Mesothelial cell of epicardium (in vitro differentiated cells): ENCODE results near the gene TOMM22. TPM values are rescaled to one million over a fixed set of nuclear protein-coding genes. Genes with fewer than 3 reads are reported as not detected.

Source experiments
- DNase-seq, 2 experiments: peaks; one replicate each; pipeline ENCODE4 v3.0.0; 2021; ENCODE audit warnings: low spot score in 2 of 2; ENCODE audit not compliant: unreplicated experiment in 2 of 2
- H3K27ac Mint-ChIP-seq: 2 replicates; pipeline ENCODE4 v1.8.0; 2021; ENCODE audit warnings: mixed read lengths
- H3K27me3 Mint-ChIP-seq: 2 replicates; pipeline ENCODE4 v1.8.0; 2021; ENCODE audit warnings: low read depth, mixed read lengths
- H3K36me3 Mint-ChIP-seq: 2 replicates; pipeline ENCODE4 v1.8.0; 2021; ENCODE audit warnings: mixed read lengths
- H3K4me1 Mint-ChIP-seq: 2 replicates; pipeline ENCODE4 v1.8.0; 2021; ENCODE audit warnings: mixed read lengths
- H3K4me3 Mint-ChIP-seq: 2 replicates; pipeline ENCODE4 v1.8.0; 2021; ENCODE audit warnings: mild to moderate bottlenecking, moderate library complexity, mixed read lengths
- H3K9me3 Mint-ChIP-seq: 2 replicates; pipeline ENCODE4 v1.8.0; 2021; ENCODE audit warnings: mixed read lengths
- CTCF ChIP-seq: fragments of 200-600 bp; sonication (generic); IDR thresholded peaks from one replicate; pipeline ENCODE4 v1.5.0; 2021; ENCODE audit warnings: antibody characterized with exemption; ENCODE audit not compliant: unreplicated experiment
- total RNA-seq: library from RNA; stranded (reverse); gene quantifications from 3 replicates; pipeline ENCODE4 v1.2.1, GENCODE V29; 2021

Gene TOMM22
- total RNA-seq, 1 donor from 2014 or later: 59.7 TPM

- no peaks in the 10 kb centered on the region for H3K27me3 Mint-ChIP-seq
- H3K9me3 Mint-ChIP-seq: no peaks in the 10 kb centered on the region
- DNase-seq: no peak
- TF ChIP-seq CTCF: no peak
- no peaks in the 10 kb centered on the region for H3K4me1 Mint-ChIP-seq
- H3K4me3 Mint-ChIP-seq: no peak overlapping the region
- no peak overlapping the region for H3K27ac Mint-ChIP-seq
- peaks cover 40% of the 10 kb centered on the region for H3K36me3 Mint-ChIP-seq
Measured at GRCh38 chr22:38645430-38645829, 36.3 kb upstream of the TOMM22 start.

- H3K27ac Mint-ChIP-seq: no peak overlapping the region
- no peaks in the 10 kb centered on the region for H3K27me3 Mint-ChIP-seq
- H3K4me1 Mint-ChIP-seq: no peaks in the 10 kb centered on the region
- no peak overlapping the region for H3K4me3 Mint-ChIP-seq
- H3K9me3 Mint-ChIP-seq: peaks cover 4% of the 10 kb centered on the region
- H3K36me3 Mint-ChIP-seq: peaks cover 23% of the 10 kb centered on the region
- TF ChIP-seq CTCF: no peak
- DNase-seq: no peak
Measured at GRCh38 chr22:38649841-38650522, 31.8 kb upstream of the TOMM22 start.

- Mint-ChIP-seq H3K27ac (no peak overlapping the region), H3K4me1 (peaks cover 11% of the 10 kb centered on the region), H3K4me3 (no peak overlapping the region), H3K9me3 (peaks cover 4% of the 10 kb centered on the region), H3K36me3 (peaks cover 13% of the 10 kb centered on the region), H3K27me3 (no peaks in the 10 kb centered on the region)
- no peak for DNase-seq
- no peak for TF ChIP-seq CTCF
Measured at GRCh38 chr22:38652859-38653258, 28.9 kb upstream of the TOMM22 start.

- peak overlapping the region; percentile 35 for H3K4me3 Mint-ChIP-seq
- no peak for DNase-seq
- H3K9me3 Mint-ChIP-seq: peaks cover 4% of the 10 kb centered on the region
- no peaks in the 10 kb centered on the region for H3K27me3 Mint-ChIP-seq
- H3K4me1 Mint-ChIP-seq: peaks cover 12% of the 10 kb centered on the region
- no peak for TF ChIP-seq CTCF
- peaks cover 11% of the 10 kb centered on the region for H3K36me3 Mint-ChIP-seq
- H3K27ac Mint-ChIP-seq: no peak overlapping the region
Measured at GRCh38 chr22:38653741-38654140, 28.0 kb upstream of the TOMM22 start.

- Mint-ChIP-seq H3K9me3 (peaks cover 4% of the 10 kb centered on the region), H3K36me3 (peaks cover 4% of the 10 kb centered on the region), H3K4me3 (peak overlapping the region; percentile 96), H3K4me1 (peaks cover 12% of the 10 kb centered on the region), H3K27me3 (no peaks in the 10 kb centered on the region), H3K27ac (peak overlapping the region; percentile 99)
- TF ChIP-seq CTCF: no peak
- no peak for DNase-seq
Measured at GRCh38 chr22:38655519-38656255, 26.1 kb upstream of the TOMM22 start.
